OCI-LY1 (cell line): Measurements from ENCODE around the gene SLC44A2.

ENCODE experiments used
- H2AFZ ChIP-seq: fragments of 200-600 bp; sonication (generic), shearing (Covaris generic); 2 replicates; pipeline ENCODE4 v1.6.0; 2014; ENCODE audit warnings: antibody characterized with exemption, mild to moderate bottlenecking, low read length
- H3F3A ChIP-seq: fragments of 200-600 bp; sonication (generic), shearing (Covaris generic); 2 replicates; pipeline ENCODE4 v1.6.0; 2014; ENCODE audit warnings: mild to moderate bottlenecking, antibody characterized with exemption, low read length, moderate library complexity; ENCODE audit not compliant: insufficient read depth
- H3K27ac ChIP-seq: fragments of 200-600 bp; sonication (generic); 2 replicates; pipeline ENCODE4 v1.5.1; 2014; ENCODE audit warnings: low read length, mixed run types, mild to moderate bottlenecking, low read depth; ENCODE audit not compliant: poor library complexity, severe bottlenecking
- H3K27me3 ChIP-seq: fragments of 200-600 bp; sonication (generic); 2 replicates; pipeline ENCODE4 v1.6.0; 2014; ENCODE audit warnings: antibody characterized with exemption, mild to moderate bottlenecking, low read length, moderate library complexity; ENCODE audit not compliant: insufficient read depth
- H3K36me3 ChIP-seq: fragments of 200-600 bp; sonication (generic); 2 replicates; pipeline ENCODE4 v1.6.1; 2014; ENCODE audit warnings: mild to moderate bottlenecking, antibody characterized with exemption, low read length, moderate library complexity, mixed read lengths; ENCODE audit not compliant: insufficient read depth
- H3K4me1 ChIP-seq: fragments of 200-600 bp; sonication (generic); 2 replicates; pipeline ENCODE4 v1.5.1; 2014; ENCODE audit warnings: mild to moderate bottlenecking, low read length, moderate library complexity; ENCODE audit not compliant: insufficient read depth, severe bottlenecking
- H3K4me2 ChIP-seq: fragments of 200-600 bp; sonication (generic), shearing (Covaris generic); 2 replicates; pipeline ENCODE4 v1.6.1; 2014; ENCODE audit warnings: low read length
- H3K4me3 ChIP-seq: fragments of 200-600 bp; sonication (generic); 2 replicates; pipeline ENCODE4 v1.5.1; 2014; ENCODE audit warnings: low read length, low read depth, mild to moderate bottlenecking, mixed read lengths; ENCODE audit not compliant: poor library complexity, severe bottlenecking
- H3K79me2 ChIP-seq: fragments of 200-600 bp; shearing (Covaris generic); 2 replicates; pipeline ENCODE4 v1.6.1; 2016; ENCODE audit warnings: mixed run types, low read length, mixed read lengths; ENCODE audit not compliant: insufficient read depth
- H3K9ac ChIP-seq: fragments of 200-600 bp; sonication (generic), shearing (Covaris generic); 2 replicates; pipeline ENCODE4 v1.6.1; 2014; ENCODE audit warnings: mild to moderate bottlenecking, low read length, mixed read lengths
- H3K9me2 ChIP-seq: fragments of 200-600 bp; sonication (generic), shearing (Covaris generic); 2 replicates; pipeline ENCODE4 v1.6.1; 2014; ENCODE audit warnings: low read depth, mild to moderate bottlenecking, low read length, mixed read lengths
- H3K9me3 ChIP-seq: fragments of 200-600 bp; shearing (Covaris generic); 2 replicates; pipeline ENCODE4 v1.6.1; 2014; ENCODE audit warnings: low read length, mixed read lengths
- H4K20me1 ChIP-seq: fragments of 200-600 bp; sonication (generic), shearing (Covaris generic); 2 replicates; pipeline ENCODE4 v1.6.0; 2016; ENCODE audit warnings: mild to moderate bottlenecking, low read length; ENCODE audit not compliant: insufficient read depth
- CTCF ChIP-seq: fragments of 200-600 bp; sonication (generic), shearing (Covaris generic); IDR thresholded peaks from 2 replicates; pipeline ENCODE4 v1.5.1; 2017; ENCODE audit warnings: mild to moderate bottlenecking, antibody characterized with exemption, low read length, moderate library complexity, mixed read lengths
- EZH2 ChIP-seq: fragments of 200-600 bp; sonication (generic), shearing (Covaris generic); IDR thresholded peaks from 2 replicates; pipeline ENCODE4 v1.8.0; 2017; ENCODE audit warnings: borderline replicate concordance, mixed run types, mild to moderate bottlenecking, antibody characterized with exemption, low read length, moderate library complexity, mixed read lengths

The SLC44A2 gene

GRCh38 chr19:10634963-10635362, 9.6 kb downstream of the SLC44A2 start:
- no peak overlapping the region for H3K4me3 ChIP-seq
- H3K4me1 ChIP-seq, result no peaks in the 10 kb centered on the region
- no peak overlapping the region for H3K27ac ChIP-seq
- H3K9me2 ChIP-seq, result no peaks in the 10 kb centered on the region
- H3K36me3 ChIP-seq, result peaks cover 82% of the 10 kb centered on the region
- H3K9ac ChIP-seq, result no peak overlapping the region
- H3K4me2 ChIP-seq, result no peak overlapping the region
- H3F3A ChIP-seq, result no peaks in the 10 kb centered on the region
- TF ChIP-seq CTCF, result no peak
- TF ChIP-seq EZH2, result no peak
- no peaks in the 10 kb centered on the region for H4K20me1 ChIP-seq
- no peak overlapping the region for H2AFZ ChIP-seq
- H3K9me3 ChIP-seq, result no peaks in the 10 kb centered on the region
- no peaks in the 10 kb centered on the region for H3K27me3 ChIP-seq
- H3K79me2 ChIP-seq, result no peaks in the 10 kb centered on the region

GRCh38 chr19:10636304-10636972, 11.1 kb downstream of the SLC44A2 start:
- H3K27me3 ChIP-seq, result no peaks in the 10 kb centered on the region
- no peak for TF ChIP-seq CTCF
- TF ChIP-seq EZH2, result no peak
- no peaks in the 10 kb centered on the region for H3K79me2 ChIP-seq
- H3K4me2 ChIP-seq, result no peak overlapping the region
- no peaks in the 10 kb centered on the region for H3F3A ChIP-seq
- no peak overlapping the region for H3K4me3 ChIP-seq
- no peak overlapping the region for H3K9ac ChIP-seq
- H2AFZ ChIP-seq, result no peak overlapping the region
- no peaks in the 10 kb centered on the region for H3K9me3 ChIP-seq
- peaks cover 87% of the 10 kb centered on the region for H3K36me3 ChIP-seq
- H4K20me1 ChIP-seq, result no peaks in the 10 kb centered on the region
- H3K27ac ChIP-seq, result no peak overlapping the region
- H3K9me2 ChIP-seq, result no peaks in the 10 kb centered on the region
- H3K4me1 ChIP-seq, result no peaks in the 10 kb centered on the region

GRCh38 chr19:10637894-10638293, 12.5 kb downstream of the SLC44A2 start:
- no peaks in the 10 kb centered on the region for H3K4me1 ChIP-seq
- no peak overlapping the region for H3K27ac ChIP-seq
- TF ChIP-seq EZH2 (no peak), CTCF (no peak)
- no peak overlapping the region for H3K4me3 ChIP-seq
- no peaks in the 10 kb centered on the region for H3K79me2 ChIP-seq
- no peak overlapping the region for H3K9ac ChIP-seq
- H3K36me3 ChIP-seq, result peaks cover 88% of the 10 kb centered on the region
- no peaks in the 10 kb centered on the region for H3K9me2 ChIP-seq
- no peaks in the 10 kb centered on the region for H3F3A ChIP-seq
- H3K27me3 ChIP-seq, result no peaks in the 10 kb centered on the region
- H4K20me1 ChIP-seq, result no peaks in the 10 kb centered on the region
- no peak overlapping the region for H2AFZ ChIP-seq
- H3K4me2 ChIP-seq, result no peak overlapping the region
- H3K9me3 ChIP-seq, result no peaks in the 10 kb centered on the region
